ENCODE measurements around the gene OCEL1.

- no peak for TF ChIP-seq CTCF (IDR thresholded peaks at IDR 0.05)
- TF ChIP-seq ZFX (IDR thresholded peaks at IDR 0.05; ENCODE audit: borderline replicate concordance), result no peak
Observed at GRCh38 chr19:17180997-17181702, 44.9 kb upstream of the OCEL1 start.

Data from 22Rv1 (cell line).